Fibroblast of mammary gland (primary cell): ENCODE results near the gene LDLRAD4.

Experiments
- DNase-seq: peaks from one replicate; pipeline ENCODE4 v3.0.0-alpha.2; 2010; ENCODE audit warnings: low read depth
- H3K4me3 ChIP-seq: 2 replicates; pipeline ENCODE4 v1.5.1; 2011; ENCODE audit warnings: low read depth, mild to moderate bottlenecking, low read length, moderate library complexity; ENCODE audit not compliant: control insufficient read depth
- CTCF ChIP-seq: conservative IDR thresholded peaks from 2 replicates; pipeline ENCODE4 v1.5.1; 2011; ENCODE audit warnings: low read depth, low read length, inconsistent platforms; ENCODE audit not compliant: control insufficient read depth, insufficient read depth

The LDLRAD4 gene

GRCh38 chr18:13353084-13353823 lies 134.7 kb downstream of the LDLRAD4 start:
- DNase-seq, result no peak
- no peak for TF ChIP-seq CTCF
- no peak overlapping the region for H3K4me3 ChIP-seq

- no peak for DNase-seq
- TF ChIP-seq CTCF, result no peak
These were observed 135.8 kb downstream of the LDLRAD4 start for GRCh38 chr18:13354402-13354801.

GRCh38 chr18:13356032-13356431 lies 137.5 kb downstream of the LDLRAD4 start:
- H3K4me3 ChIP-seq, result no peak overlapping the region
- TF ChIP-seq CTCF, result no peak
- no peak for DNase-seq

More at GRCh38 chr18:13354402-13354801, 135.8 kb downstream of the LDLRAD4 start:
- no peak overlapping the region for H3K4me3 ChIP-seq

GRCh38 chr18:13357289-13357688 lies 138.7 kb downstream of the LDLRAD4 start:
- no peak for DNase-seq
- H3K4me3 ChIP-seq, result no peak overlapping the region
- TF ChIP-seq CTCF, result no peak

GRCh38 chr18:13359210-13359609 lies 140.7 kb downstream of the LDLRAD4 start:
- TF ChIP-seq CTCF, result no peak

GRCh38 chr18:13361431-13361830 lies 142.9 kb downstream of the LDLRAD4 start:
- no peak for DNase-seq
- H3K4me3 ChIP-seq, result no peak overlapping the region
- TF ChIP-seq CTCF, result no peak

More at GRCh38 chr18:13359210-13359609, 140.7 kb downstream of the LDLRAD4 start:
- H3K4me3 ChIP-seq, result no peak overlapping the region
- no peak for DNase-seq
